GM21825 (cell line): ENCODE measurements around the gene PHACTR1.
"Not testable (repeated sequence)": the region's sequence is repeated elsewhere in the genome, so short reads cannot be mapped to it uniquely, and the experiment has no call there.

Experiments used
- ATAC-seq: cut with Tn5 transposase; IDR thresholded peaks from one replicate; pipeline ENCODE4 v1.9.1; 2021; ENCODE audit warnings: mild to moderate bottlenecking, moderate library complexity; ENCODE audit not compliant: unreplicated experiment

Gene PHACTR1

DNA sequence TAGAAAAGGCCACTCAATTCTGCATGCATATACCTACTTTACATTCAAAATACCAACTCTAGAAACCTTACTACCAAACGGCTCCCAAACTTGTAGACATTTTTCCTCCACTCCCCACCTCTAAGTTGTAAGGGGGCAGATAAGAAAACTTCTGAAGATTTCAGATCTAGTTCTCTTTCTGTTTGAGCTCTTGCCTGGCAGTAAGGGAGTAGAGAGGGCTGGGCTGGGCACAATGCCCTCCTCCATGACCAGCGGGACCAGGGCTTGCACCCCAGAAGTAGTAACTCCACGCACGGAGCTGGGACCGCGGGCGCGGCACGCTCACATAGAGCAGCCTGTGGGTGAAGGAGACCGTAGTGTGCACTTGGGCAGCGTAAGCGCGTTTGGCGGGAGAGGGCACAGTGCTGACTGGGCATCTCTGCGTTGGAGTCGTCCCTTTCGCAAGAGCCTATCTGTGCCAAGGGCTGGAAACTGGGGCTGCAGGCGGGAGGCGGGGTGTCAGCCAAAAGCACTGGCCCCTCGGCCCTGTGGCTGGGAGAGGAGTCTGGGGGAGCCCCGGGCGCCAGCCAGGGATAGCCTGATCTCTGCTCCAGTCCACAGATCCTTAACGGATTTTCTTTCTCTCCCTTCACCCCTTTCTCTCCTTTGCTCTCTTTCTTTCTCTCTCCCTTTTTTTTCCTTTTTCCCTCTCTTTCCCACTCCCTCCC, 32.4 kb downstream of the PHACTR1 start:
- ATAC-seq: no peak

DNA sequence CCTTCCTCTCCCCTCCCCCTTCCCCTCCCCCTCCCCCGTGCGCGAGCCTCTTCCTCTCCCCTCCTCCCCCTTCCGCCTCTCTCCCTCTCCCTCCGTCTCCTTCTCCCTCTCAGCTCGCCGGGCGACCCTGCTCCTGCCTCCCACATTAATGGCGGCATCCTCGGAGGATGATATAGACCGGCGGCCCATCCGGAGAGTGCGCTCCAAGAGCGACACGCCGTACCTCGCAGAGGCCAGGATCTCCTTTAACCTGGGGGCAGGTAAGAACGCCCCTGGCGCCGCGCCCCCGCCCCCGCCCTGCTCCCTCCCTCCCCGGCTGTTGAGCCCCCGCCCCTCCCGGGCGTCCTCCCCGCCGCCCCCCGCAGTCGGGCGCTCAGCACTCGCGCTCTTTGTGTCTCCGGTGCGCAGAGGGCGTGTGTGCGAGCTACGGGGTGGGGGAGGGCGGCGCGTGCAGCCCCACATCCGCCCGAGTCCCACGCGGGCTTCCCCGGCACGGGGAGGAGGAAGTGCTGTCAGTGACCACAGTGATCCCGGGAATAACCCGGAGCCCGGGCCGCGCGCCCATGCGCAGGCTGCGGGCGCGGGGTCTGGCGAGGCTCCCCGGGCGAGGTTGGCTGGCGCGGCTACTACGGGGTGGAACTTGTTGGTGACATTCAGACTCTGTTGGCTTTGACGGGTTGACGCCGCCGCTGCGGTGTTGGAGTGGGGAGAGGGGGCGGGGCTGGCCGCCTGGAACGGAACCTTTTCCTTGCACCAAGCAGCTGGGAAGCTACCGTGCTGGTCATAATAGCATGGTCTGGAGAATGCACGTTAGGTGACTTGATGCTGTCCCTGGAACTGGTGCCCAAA, 33.2 kb downstream of the PHACTR1 start:
- no peak for ATAC-seq

DNA sequence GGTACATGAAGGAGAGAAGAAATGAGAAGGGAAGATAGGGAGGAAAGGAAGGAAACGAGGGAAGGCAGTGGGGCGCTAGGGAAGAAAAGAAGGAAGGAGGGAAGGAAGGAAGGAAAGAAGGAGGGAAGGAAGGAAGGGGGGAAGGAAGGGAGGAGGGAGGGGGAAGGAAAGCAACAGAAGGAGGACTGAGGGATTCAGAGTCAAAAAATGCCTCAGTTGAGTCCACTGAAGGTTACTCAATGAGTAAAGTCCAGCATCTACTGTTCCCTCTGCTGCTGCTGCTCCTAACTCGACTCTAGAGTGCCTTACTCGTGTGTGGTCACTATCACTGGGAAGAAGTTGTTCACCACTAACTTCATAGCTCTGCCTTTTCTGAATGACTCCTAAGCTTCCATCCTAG, 33.8 kb downstream of the PHACTR1 start:
- ATAC-seq: no peak

DNA sequence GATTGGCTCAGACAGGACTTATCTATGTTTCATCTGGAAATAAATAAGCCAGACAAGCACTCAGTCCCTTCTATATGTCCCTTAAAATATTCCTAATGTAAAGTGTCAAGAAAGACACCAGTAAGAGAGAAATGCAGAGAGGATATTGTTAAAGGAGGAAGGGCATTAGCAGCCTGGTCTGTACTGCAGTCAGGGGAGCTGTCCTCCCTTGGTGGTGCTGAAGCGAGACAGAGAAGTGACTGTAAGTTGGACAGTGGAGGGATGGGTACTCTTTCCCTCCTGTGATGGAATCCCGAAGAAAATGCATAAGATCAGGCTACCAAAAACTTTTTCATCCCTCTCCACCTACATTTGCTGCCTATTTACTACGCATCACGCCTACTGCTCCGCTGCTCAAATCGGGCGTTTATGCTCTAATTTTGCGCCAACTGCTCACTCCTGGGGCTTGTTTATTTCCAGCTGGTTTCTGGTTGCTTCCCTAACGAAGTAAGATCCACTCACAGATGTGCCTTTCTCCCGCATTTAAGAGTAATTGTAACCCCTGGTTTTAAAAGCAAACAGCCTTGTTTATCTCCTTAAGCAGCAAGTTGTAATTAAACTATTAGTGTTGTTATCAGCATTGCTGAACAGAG, 35.2 kb downstream of the PHACTR1 start:
- no peak for ATAC-seq

DNA sequence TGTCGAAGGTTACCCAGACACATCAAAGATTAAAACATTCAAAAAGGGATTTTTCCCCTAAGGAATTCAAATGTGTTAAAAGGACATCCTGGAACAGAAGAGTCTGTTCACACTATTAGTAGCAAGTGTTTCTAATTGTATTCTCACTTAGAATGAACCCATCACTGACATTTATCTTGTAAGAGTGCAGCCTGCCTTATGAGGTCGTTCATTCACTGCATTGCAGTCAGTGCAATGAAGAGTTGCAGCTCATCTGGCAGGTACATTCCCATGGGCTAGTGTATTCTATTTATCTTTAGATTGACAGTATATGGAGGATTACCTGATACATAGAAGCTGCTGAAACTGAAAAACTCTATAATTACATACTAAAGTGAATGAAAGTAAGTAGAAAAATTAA, 36.5 kb downstream of the PHACTR1 start:
- ATAC-seq: no peak

DNA sequence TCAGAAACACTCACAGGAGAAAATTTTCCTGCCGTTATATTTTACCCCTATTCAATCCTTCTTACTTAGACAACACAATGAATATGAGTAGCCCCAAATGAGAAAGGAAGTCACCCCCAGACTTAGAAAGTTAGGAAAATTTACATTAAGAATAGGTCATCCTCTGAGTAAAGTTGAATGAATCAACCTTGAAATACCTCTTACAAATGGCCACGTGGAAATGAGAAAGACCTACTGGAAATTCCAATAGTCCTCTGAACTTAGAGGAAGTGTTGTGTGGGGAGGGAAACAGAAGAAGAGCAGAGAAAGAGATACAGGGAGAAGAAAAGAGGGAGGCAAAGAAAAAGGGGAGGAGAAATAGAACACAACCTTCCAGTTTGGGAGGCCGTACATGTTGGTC, 43.7 kb downstream of the PHACTR1 start:
- ATAC-seq: no peak

DNA sequence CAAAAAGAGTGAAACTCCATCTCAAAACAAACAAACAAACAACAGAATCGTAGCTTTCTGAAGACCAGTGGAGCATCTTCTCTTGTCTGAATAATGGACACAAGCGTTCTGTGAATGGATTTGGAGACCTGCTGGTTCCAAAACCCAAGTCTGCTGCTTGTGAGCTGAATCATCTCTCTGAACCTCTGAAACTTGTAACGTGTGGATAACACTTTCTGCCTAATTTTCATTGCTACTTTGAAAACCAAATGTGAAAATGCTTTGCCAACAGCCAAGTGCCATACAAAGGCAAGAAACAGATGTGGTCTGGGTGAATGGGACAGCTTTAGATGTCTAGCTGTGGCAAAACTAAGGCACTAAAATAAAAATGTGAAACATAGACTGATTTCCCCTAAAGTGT, 44.3 kb downstream of the PHACTR1 start:
- ATAC-seq: no peak

DNA sequence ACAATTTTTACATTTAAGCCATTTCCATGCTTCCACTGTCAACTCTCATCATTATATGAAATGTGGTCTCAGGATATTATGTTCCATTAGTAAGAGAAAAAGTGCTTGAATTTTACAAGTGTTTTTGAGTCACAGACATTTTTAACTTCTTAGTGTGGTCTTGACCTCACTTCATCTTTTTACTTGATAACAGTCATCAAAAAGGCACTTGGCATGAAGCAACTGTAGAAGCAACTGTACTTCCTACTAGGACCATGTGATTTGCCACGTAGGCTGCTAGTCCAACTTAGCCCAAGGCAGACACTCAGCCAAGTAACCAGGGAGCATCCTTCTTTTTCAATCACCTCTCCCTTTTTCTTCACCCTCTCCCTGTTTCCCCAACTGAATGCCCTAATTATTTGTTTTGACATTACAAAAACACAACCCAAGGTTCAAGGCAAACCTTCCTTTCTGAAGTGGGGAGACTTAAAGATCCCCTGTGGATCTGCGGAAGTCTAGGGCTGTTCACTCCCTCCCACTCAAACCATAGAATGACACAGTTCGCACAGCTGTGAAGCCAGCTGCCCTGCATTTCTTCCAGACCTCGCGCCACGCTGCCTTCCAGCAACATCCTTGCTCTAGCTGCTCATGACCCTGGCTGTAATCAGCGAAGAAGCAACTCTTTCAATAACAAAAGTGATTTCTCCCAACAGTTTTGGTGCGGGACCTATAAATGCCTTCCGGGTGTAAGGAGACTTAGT, 45.0 kb downstream of the PHACTR1 start:
- no peak for ATAC-seq

DNA sequence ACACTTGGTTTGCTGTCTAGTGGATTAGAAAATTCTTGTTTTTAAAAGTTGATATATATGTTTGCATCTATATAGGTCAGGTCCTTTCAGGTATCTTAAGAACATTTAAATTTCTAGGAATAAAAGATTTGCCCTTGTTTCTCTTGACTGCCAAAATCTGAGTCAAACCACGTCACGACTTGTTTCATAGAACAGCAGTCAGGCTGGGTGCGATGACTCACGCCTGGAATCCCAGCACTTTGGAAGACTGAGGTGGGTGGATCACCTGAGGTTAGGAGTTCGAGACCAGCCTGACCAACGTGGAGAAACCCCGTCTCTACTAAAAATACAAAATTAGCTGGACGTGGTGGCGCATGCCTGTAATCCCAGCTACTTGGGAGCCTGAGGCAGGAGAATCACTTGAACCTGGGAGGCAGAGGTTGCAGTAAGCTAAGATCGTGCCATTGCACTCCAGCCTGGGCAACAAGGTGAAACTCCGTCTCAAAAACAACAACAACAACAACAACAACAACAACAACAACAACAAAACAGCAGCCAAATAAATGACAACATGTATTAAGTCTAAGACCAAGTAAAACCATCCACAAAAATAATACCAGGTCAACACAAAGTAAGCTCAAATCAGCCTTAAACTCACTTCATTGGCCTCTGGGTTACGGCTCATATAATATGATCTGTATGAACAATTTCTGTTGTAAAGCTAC, 46.3 kb downstream of the PHACTR1 start:
- not testable (repeated sequence) for ATAC-seq

DNA sequence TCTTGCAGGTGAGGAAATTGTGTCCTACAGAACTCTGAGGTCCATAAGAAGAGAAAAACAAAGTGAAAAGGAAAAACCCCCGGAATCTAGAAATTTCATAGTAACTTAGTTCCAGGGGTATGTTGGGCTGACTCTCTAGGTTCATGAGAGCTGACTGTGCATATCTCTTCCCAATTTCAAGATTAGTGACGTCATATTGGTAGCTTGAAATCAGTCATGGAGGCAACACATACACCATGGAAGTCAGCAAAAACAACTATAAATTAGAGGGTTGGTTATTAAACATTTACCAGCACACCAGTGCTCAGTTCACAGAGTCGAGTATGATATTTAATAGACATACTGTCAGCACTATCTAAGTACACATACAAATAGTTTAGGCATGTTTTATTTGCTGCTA, 49.8 kb downstream of the PHACTR1 start:
- no peak for ATAC-seq

DNA sequence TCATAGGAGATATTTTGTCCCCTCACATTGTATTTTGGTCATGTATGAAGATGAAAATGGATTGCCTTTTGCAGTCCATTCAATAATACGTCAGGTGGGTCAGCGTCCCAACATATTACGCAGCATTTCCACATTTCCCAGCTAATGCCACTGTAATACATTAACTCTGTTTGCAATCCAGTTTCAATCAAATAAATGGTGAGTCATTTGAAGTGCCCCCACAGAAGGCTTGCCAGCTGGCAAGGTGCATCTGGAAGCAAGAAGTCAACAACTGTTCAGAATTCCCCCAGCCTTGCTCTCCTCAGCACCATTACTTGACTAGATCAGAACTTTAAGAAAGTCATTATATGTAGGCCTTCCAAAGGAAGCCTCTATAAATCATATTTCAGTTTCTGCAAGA, 50.4 kb downstream of the PHACTR1 start:
- ATAC-seq: no peak

DNA sequence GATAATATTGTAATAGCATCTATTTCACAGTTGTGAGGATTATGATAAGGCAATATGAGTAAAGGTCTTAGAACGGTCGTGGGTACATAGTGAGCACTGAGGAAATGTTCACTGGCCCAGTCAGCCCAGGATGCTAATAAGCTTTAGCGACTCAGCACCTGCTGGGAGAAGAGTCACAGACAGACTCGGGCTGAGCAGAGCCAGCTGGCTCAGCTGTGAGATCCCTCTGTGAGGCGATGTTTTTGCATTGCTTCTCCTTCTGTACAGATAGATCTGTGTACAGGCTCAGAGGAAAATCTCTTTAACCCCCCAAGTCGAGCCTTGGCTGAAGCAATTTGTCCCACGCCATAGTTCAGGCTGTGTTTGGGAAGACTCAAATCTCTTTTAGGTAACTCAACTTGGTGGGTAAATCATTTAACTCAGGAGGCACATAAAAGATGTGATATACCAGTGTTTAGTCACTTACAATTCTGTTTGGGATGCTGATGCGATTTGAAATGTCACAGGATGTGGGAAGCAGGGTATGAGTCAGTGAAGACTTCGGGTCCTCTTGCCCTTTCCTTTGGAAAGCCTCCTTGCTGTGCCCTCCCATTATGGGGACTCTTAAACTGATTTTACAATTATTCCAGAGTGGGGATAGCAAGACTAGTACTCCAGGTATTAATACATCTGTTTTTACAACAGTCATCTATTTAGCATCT, 53.1 kb downstream of the PHACTR1 start:
- ATAC-seq: no peak

DNA sequence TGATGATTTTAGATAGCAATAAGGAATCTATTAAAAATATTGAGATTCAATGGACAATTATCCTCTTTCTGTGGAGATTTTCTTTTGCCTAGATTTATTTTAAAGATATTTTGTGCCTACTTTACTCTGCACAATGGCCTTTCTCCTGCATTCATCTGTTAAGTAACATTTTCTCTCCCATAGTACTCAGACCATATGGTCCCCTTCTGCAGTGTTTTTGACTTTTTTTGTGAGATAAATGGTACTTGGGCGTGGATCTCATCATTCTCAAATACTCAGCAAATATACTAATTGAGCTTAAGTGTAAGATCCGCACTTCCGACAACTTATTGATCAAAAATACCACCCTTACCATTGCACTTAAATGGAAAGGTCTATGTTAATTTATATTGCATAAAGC, 55.8 kb downstream of the PHACTR1 start:
- no peak for ATAC-seq

DNA sequence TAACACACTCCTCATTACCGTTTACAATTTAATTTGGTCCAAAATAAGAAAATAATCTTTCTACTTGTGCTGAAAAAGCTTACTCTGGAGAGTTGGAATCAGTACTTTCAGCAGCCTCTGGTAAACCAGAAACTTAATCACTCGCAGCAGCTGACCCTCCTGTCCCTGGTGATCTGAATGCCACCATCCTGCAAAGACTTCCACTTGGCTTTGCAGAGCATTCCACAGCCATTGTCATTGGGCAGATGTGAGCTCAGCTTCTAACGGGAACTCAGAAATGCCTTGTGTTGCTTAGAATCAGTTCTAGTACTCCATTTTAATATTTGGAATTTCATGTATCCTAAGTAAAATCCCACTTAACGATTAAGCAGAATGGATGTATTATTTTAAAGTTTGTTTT, 59.7 kb downstream of the PHACTR1 start:
- no peak for ATAC-seq

DNA sequence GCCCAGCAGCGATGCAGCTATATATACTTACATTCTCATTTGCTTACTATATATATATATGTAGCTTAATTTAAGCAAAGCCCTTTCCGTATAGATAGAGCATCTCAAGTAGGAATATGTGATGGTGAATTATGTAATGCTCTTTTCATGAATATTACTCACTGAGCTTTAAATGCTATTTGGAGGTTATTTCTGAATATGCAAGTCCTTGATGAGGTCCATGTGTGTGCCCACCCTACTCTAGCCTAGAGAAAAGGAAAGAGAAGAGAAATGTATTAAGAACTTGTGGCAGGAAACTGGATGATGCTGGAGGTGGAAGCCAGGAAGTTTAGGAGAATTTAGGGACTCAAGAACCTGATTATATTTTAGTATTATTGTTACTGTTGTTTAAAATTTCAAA, 63.2 kb downstream of the PHACTR1 start:
- ATAC-seq: no peak

DNA sequence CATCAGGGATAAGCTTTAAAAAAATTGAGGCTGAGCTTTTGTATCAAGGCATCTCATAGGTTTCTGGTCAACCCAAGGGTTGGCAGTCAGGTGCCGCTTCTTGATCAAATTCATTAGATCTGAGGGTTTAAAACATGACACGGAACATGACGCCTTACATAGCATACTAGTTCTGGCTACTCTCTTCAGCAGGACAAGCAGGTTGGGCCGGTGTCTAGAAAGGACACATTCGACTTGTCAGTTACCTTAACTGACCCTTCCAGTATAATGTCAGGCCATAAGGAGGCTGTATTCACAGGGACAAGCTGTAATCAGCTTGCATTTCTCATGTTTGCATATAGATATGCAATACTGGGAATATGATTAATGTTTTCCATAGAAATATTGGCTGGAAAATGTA, 65.6 kb downstream of the PHACTR1 start:
- ATAC-seq: no peak

DNA sequence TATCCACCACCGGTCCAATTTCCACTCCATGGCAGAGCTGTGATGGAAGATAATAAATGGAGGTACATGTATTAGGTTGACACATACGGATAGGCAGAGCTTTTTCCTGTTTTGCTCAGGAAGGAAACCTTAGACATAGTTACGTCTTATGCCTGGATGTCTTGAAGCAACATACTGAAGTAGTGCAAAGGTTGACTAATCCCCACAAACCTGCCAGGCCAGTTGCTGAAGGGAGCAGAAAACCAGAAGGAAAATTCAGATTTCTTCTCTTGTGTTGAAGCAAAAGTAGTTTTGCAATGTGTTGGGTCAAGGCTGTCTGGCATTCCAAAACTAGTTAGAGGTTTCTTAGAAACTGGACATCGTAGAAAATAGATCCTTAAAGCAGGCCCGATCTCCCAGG, 68.7 kb downstream of the PHACTR1 start:
- no peak for ATAC-seq

DNA sequence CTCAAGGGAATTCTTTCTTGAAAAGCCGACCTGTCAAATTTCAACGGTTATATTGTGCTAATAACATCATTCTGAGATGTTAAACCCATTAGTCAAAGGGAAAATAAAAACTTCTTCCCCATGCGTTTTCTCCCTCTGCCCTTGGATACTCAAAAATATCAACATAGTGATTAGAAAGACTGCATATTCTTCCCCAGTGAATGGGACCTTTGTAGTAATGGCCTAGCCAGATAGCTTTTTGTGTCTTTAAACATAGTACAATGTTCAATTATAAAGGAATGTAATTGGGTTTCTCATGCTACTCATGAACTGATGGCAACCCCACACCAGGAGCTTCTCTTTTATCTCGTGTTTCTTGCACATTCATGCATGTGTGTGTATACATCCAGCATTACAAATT, 69.4 kb downstream of the PHACTR1 start:
- ATAC-seq: no peak

DNA sequence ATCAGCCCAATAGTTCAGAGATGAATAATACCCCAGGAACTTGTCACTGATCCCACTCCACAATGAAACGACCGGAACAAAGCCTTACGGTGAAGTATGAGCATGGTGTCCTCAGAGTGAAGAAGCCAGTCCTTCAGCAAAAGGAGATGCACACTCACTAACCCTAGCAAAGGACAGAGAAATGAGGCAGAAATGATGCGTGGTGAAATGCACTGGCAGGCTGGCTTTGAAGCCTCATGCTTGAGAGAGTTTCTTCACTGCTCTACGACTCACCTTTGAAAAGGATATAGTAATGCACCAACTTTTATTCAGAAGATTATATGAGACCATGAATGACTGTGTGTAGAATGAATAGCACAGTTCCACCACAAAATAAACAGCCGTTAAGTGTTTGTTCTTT, 74.8 kb downstream of the PHACTR1 start:
- no peak for ATAC-seq

DNA sequence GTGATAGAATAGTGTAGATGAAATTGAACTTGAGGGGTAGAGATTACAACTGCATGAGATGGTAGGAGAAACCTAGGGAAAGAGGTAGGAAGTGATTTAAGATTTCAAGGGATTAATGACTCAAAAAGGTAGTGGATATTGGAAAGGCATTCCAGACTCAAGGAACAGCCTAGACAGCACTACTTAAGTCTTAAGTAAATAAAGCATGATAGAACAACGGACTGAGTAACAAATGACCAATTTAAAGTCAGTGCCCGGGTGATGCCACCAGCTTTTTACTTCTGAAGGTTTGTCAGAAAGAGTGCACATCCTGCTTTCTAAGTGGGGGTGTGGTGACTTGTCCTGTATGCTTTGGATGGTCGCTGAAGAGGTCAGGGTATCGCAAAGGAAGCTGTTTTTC, 81.8 kb downstream of the PHACTR1 start:
- no peak for ATAC-seq
